GM12878 (cell line): ENCODE data around the gene JPH4.

Source experiments
- ASH2L ChIP-seq: fragments of 300-600, 200-600 bp; sonication (generic); IDR thresholded peaks from 2 replicates; pipeline ENCODE4 v1.6.1; 2017; ENCODE audit warnings: low read depth, mild to moderate bottlenecking, borderline replicate concordance
- CBFB ChIP-seq: IDR thresholded peaks from 2 replicates; pipeline ENCODE4 v1.6.1; 2016; ENCODE audit warnings: antibody characterized with exemption, low read depth
- CHD2 ChIP-seq: IDR thresholded peaks from 2 replicates; pipeline ENCODE4 v1.6.1; 2011; ENCODE audit warnings: low read depth, low read length, improper control_type of control experiment, borderline replicate concordance
- HDAC2 ChIP-seq: fragments of 200-600 bp; sonication (generic); IDR thresholded peaks from 2 replicates; pipeline ENCODE4 v1.6.1; 2017
- TF ChIP-seq, protein P1 (sequence below): fragments of 450-650 bp; IDR thresholded peaks from 2 replicates; pipeline ENCODE4 v1.6.1; 2018; ENCODE audit warnings: borderline replicate concordance, mild to moderate bottlenecking; ENCODE audit not compliant: partially characterized antibody
- TF ChIP-seq, protein P2 (sequence below), 3 experiments: IDR thresholded peaks in 2 of 3; conservative IDR thresholded peaks in 1 of 3; 2 replicates each; pipeline ENCODE4 v1.5.1; 2011; ENCODE audit warnings: low read depth in 3 of 3, low read length in 3 of 3, mild to moderate bottlenecking in 3 of 3, control low read depth in 2 of 3, moderate library complexity in 2 of 3, inconsistent platforms in 1 of 3, mixed read lengths in 1 of 3; ENCODE audit not compliant: control insufficient read depth in 2 of 3, insufficient read depth in 1 of 3; ENCODE audit errors: extremely low read depth in 1 of 3
- TF ChIP-seq, protein P3 (sequence below): IDR thresholded peaks from 2 replicates; pipeline ENCODE4 v1.6.1; 2011; ENCODE audit warnings: low read depth, low read length, improper control_type of control experiment, borderline replicate concordance

DNA sequence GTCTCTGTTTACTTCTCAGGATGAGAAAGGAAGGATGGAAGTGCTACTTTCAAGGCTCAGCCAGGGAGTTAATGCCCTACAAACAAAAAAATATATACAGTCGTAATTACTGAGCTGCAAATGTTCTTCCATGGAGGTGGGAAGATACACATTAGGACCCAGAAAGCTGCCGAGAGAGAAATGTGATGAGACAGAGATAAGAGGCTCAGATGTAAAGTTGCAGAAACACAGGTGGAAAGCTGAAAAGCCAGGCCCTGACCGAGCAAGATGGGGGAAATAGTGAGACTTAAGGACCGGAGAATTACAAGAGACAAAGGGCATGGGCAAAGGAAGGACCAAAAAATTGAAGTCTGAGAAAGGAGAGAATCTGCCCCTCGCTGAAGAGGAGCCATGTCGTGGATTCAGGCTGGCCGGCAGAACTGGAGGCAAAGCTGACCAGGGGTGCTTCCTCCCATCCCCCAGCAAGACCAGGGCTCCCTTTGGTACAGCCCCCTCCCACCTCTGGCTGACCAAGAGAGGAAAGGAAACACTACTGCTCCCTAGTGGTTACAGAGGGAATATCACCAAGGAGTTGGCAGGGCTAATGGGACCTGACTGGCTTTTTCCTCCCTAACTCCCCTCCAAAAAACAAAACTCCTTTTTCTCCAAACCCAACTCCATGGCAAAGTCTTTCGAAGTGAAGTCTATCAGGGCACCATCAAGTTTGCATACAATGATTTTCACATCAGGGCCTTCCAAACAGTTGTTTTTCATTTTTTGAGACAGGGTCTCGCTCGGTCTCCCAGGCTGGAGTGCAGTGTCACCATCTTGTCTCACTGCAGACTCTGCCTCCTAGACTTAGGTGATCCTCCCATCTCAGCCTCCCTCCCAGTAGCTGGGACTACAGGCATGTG is 39.1 kb downstream of the JPH4 start:
- TF ChIP-seq, protein P1, sequence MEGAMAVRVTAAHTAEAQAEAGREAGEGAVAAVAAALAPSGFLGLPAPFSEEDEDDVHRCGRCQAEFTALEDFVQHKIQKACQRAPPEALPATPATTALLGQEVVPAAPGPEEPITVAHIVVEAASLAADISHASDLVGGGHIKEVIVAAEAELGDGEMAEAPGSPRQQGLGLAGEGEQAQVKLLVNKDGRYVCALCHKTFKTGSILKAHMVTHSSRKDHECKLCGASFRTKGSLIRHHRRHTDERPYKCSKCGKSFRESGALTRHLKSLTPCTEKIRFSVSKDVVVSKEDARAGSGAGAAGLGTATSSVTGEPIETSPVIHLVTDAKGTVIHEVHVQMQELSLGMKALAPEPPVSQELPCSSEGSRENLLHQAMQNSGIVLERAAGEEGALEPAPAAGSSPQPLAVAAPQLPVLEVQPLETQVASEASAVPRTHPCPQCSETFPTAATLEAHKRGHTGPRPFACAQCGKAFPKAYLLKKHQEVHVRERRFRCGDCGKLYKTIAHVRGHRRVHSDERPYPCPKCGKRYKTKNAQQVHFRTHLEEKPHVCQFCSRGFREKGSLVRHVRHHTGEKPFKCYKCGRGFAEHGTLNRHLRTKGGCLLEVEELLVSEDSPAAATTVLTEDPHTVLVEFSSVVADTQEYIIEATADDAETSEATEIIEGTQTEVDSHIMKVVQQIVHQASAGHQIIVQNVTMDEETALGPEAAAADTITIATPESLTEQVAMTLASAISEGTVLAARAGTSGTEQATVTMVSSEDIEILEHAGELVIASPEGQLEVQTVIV, result no peak
- no peak for TF ChIP-seq HDAC2
- no peak for TF ChIP-seq CHD2
- no peak for TF ChIP-seq CBFB
- TF ChIP-seq, protein P2, sequence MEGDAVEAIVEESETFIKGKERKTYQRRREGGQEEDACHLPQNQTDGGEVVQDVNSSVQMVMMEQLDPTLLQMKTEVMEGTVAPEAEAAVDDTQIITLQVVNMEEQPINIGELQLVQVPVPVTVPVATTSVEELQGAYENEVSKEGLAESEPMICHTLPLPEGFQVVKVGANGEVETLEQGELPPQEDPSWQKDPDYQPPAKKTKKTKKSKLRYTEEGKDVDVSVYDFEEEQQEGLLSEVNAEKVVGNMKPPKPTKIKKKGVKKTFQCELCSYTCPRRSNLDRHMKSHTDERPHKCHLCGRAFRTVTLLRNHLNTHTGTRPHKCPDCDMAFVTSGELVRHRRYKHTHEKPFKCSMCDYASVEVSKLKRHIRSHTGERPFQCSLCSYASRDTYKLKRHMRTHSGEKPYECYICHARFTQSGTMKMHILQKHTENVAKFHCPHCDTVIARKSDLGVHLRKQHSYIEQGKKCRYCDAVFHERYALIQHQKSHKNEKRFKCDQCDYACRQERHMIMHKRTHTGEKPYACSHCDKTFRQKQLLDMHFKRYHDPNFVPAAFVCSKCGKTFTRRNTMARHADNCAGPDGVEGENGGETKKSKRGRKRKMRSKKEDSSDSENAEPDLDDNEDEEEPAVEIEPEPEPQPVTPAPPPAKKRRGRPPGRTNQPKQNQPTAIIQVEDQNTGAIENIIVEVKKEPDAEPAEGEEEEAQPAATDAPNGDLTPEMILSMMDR (IDR thresholded peaks at IDR 0.05 in 2 of 3, conservative IDR thresholded peaks at IDR 0.05 in 1 of 3; ENCODE audit: control insufficient read depth in 2 of 3, extremely low read depth in 1 of 3, insufficient read depth in 1 of 3, low read depth in 3 of 3, low read length in 3 of 3), result peak; percentile 68 to 85 (median 84)
- no peak for TF ChIP-seq ASH2L
- TF ChIP-seq, protein P3, sequence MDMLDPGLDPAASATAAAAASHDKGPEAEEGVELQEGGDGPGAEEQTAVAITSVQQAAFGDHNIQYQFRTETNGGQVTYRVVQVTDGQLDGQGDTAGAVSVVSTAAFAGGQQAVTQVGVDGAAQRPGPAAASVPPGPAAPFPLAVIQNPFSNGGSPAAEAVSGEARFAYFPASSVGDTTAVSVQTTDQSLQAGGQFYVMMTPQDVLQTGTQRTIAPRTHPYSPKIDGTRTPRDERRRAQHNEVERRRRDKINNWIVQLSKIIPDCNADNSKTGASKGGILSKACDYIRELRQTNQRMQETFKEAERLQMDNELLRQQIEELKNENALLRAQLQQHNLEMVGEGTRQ, result no peak
